HUES64 (cell line): Measurements from ENCODE around the gene CD151. TPM values are rescaled to one million over a fixed set of nuclear protein-coding genes. Genes with fewer than 3 reads are reported as not detected.

Experiments
- H3K27ac ChIP-seq: 2 replicates; pipeline ENCODE4 v1.7.0; 2013; ENCODE audit warnings: low read depth, low read length, inconsistent platforms
- H3K27me3 ChIP-seq: 2 replicates; pipeline ENCODE4 v1.6.1; 2013; ENCODE audit warnings: mild to moderate bottlenecking, low read length; ENCODE audit not compliant: insufficient read depth
- H3K36me3 ChIP-seq: 2 replicates; pipeline ENCODE4 v1.6.1; 2013; ENCODE audit warnings: mild to moderate bottlenecking, low read length; ENCODE audit not compliant: insufficient read depth
- H3K4me1 ChIP-seq: 2 replicates; pipeline ENCODE4 v1.6.1; 2013; ENCODE audit warnings: mild to moderate bottlenecking, low read length, moderate library complexity; ENCODE audit not compliant: insufficient read depth
- H3K4me3 ChIP-seq: 2 replicates; pipeline ENCODE4 v1.5.1; 2013; ENCODE audit warnings: mild to moderate bottlenecking, low read length, moderate library complexity
- H3K9ac ChIP-seq: 2 replicates; pipeline ENCODE4 v1.6.1; 2013; ENCODE audit warnings: mild to moderate bottlenecking, low read depth, low read length
- H3K9me3 ChIP-seq: 2 replicates; pipeline ENCODE4 v1.6.1; 2013; ENCODE audit warnings: low read depth, low read length; ENCODE audit not compliant: insufficient read depth
- WGBS: fragments of 150-250, 120-280 bp; methylation state at CpG from one replicate; pipeline ENCODE4 v1.1.7; 2013; ENCODE audit warnings: missing lambda C conversion rate; 5-methylcytosine and 5-hydroxymethylcytosine counted together
- polyA plus RNA-seq, 2 experiments: library from polyadenylated mRNA; stranded (reverse); fragments of 50-300 nt; gene quantifications; one replicate each; pipeline ENCODE4 v1.2.3, GENCODE V29; 2013

CD151 gene
- polyA plus RNA-seq (2013, experiment 1 of 2) = 65.1 TPM
- polyA plus RNA-seq (2013, experiment 2 of 2) = 87.2 TPM

DNA sequence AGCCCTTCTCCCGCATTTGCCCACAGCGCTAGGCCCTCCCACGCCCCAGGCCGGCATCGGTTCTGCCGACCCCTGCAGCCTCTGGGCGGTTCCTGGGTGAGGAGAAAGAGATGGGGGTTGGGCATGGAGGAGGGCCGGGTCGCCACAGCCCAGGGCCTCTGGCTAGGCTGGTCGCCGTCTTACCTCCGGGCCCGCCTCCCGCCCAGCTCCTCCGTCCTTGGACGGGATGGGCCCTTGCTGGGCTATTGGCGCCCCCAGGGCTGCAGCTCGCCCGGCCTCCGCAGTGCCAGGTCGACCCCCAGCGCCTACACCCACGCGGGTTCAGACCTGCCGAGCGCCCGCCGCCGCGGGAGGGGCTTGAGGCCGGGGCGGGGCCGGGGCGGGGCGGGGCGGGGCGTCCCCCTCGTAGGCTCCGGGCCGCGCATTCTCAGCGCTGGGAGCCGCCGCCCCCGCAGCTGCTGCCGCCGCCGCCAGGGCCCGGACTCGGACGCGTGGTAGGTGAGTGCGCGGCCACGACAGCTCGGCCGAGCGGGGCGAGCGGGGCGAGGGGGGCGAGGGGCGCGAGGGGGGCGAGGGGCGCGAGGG is at the start of gene CD151:
CD151 (plus strand) TSS at position 424 of the 585 bp plus-strand sequence. CDS start 3,118 bp downstream, outside the sequence.
- no peaks in the 10 kb centered on the region for H3K9me3 ChIP-seq
- H3K4me3 ChIP-seq = peak within 1 kb of the TSS; percentile 69
- under 1% methylated on average over 46 of the region's 67 CpGs for WGBS
- H3K4me1 ChIP-seq = peaks cover 30% of the 10 kb centered on the region
- peaks cover 47% of the 10 kb centered on the region for H3K27me3 ChIP-seq
- H3K9ac ChIP-seq = peak within 1 kb of the TSS; percentile 72
- H3K27ac ChIP-seq = 0 out of 2 replicates have a peak within 1 kb of the TSS, but pooled peaks have one; percentile 33
- H3K36me3 ChIP-seq = peaks cover 16% of the 10 kb centered on the region

DNA sequence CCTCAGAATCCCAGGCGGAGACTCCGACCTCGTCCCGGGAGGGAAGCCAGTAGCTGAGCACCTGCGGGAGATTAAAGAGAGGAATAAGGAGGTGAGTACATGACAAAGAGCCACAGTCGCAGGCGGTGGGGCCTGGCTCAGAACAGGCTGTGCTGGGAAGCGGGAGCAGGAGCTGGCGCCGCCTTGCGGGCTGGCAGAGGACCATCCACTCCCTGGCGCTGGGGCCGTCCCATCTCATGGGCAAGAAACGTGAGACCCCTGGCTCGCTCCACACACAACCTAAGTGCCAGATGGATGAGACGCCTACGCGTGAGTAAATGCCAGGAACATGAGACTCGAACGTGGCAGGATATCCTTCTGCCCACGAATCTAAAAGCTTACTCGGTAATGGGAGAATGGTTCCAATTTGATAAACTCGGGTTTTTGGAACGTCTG is 49.2 kb upstream of the CD151 start:
- 6% methylated on average over 24 of the region's 24 CpGs for WGBS
- Histone ChIP-seq H3K4me3 (peak overlapping the region; percentile 11; the same call in 1 of the 2 replicates), H3K9ac (no peak overlapping the region)

GRCh38 chr11:786235-787083 is 46.3 kb upstream of the CD151 start:
- no peaks in the 10 kb centered on the region for H3K27me3 ChIP-seq
- peaks cover 5% of the 10 kb centered on the region; the same call in 1 of the 2 replicates for H3K36me3 ChIP-seq
- H3K9me3 ChIP-seq = no peaks in the 10 kb centered on the region
- no peak overlapping the region for H3K4me3 ChIP-seq
- peaks cover 13% of the 10 kb centered on the region for H3K4me1 ChIP-seq
- WGBS = 87% methylated on average over 23 of the region's 24 CpGs
- no peak overlapping the region for H3K9ac ChIP-seq
- no peak overlapping the region for H3K27ac ChIP-seq

More for the DNA sequence above, 49.2 kb upstream of the CD151 start:
- Histone ChIP-seq H3K4me1 (peaks cover 9% of the 10 kb centered on the region), H3K36me3 (0 out of 2 replicates have a peak, but pooled peaks cover 10% of the 10 kb centered on the region), H3K27ac (no peak overlapping the region; the same call in 1 of the 2 replicates), H3K27me3 (no peaks in the 10 kb centered on the region), H3K9me3 (no peaks in the 10 kb centered on the region)

DNA sequence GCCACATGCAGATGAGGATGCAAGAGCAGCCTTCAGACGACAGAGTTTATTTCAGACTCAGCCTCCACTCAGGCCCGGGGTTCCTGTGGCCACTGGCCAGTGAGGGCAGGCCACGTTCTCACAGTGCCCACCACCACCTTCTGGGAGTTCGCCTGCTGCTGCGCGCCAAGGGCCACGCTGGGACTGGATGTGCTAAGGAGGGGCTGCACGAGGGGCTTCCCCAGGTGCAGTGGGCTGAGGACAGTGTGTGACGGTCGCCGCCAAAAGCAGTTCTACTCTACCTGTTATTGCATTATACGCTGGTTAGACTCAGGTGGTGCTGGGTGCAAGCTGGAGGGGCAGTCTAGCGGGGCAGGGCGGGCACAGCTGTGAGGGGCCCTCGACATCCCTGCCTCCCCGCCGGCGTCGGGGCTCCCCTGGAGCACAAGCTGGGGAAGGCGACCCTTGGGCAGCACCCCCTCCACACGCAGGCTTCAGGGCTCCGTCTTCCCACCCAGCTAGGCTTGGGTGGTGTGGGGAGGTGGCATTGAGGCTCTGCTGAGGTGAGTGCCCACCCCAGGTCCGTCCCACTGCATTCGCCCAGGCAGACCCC is 45.6 kb upstream of the CD151 start:
- WGBS = 93% methylated on average over 24 of the region's 24 CpGs
- Histone ChIP-seq H3K27me3 (no peaks in the 10 kb centered on the region), H3K27ac (no peak overlapping the region), H3K4me3 (no peak overlapping the region), H3K36me3 (peaks cover 10% of the 10 kb centered on the region; the same call in 1 of the 2 replicates), H3K9ac (no peak overlapping the region), H3K4me1 (peaks cover 13% of the 10 kb centered on the region), H3K9me3 (no peaks in the 10 kb centered on the region)

- Histone ChIP-seq H3K4me3 (no peak overlapping the region), H3K27me3 (no peaks in the 10 kb centered on the region), H3K36me3 (peaks cover 11% of the 10 kb centered on the region; the same call in 1 of the 2 replicates), H3K9ac (no peak overlapping the region), H3K27ac (no peak overlapping the region), H3K4me1 (peaks cover 7% of the 10 kb centered on the region), H3K9me3 (no peaks in the 10 kb centered on the region)
- WGBS = 87% methylated on average over 28 of the region's 28 CpGs
Observed at GRCh38 chr11:788009-788640, 44.6 kb upstream of the CD151 start.

- 62% methylated on average over 31 of the region's 31 CpGs for WGBS
- Histone ChIP-seq H3K9me3 (no peaks in the 10 kb centered on the region), H3K4me1 (peaks cover 4% of the 10 kb centered on the region; the same call in 1 of the 2 replicates), H3K36me3 (peaks cover 21% of the 10 kb centered on the region; the same call in 1 of the 2 replicates), H3K4me3 (no peak overlapping the region), H3K27me3 (no peaks in the 10 kb centered on the region), H3K27ac (no peak overlapping the region), H3K9ac (no peak overlapping the region)
Observed at GRCh38 chr11:788953-789940, 43.5 kb upstream of the CD151 start.

DNA sequence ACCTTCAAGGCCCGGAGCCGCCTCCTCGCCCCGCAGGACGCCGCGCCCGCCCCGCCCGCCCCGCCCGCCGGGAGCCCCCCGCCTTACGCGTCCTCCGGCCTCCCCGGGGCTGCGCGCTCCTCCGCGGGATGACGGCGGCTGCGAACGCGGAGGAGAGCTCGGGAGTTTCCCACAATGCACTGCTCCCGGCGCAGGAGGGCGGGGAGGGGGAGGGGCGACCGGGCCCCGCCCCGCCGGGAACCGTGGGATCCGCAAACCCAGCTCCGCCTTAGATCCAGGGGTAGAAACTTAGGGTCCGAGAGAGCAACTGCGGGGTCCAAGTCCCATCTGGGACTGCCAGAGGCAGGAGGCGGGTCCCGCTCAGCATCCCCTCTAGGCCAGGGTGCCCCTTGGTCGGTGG is 42.8 kb upstream of the CD151 start, which contains the start of gene CEND1:
CEND1 (minus strand) TSS at position 148 of the 400 bp plus-strand sequence. CDS start 1,514 bp downstream, outside the sequence.
- H3K36me3 ChIP-seq = peaks cover 26% of the 10 kb centered on the region; the same call in 1 of the 2 replicates
- no peak within 1 kb of the TSS for H3K4me3 ChIP-seq

DNA sequence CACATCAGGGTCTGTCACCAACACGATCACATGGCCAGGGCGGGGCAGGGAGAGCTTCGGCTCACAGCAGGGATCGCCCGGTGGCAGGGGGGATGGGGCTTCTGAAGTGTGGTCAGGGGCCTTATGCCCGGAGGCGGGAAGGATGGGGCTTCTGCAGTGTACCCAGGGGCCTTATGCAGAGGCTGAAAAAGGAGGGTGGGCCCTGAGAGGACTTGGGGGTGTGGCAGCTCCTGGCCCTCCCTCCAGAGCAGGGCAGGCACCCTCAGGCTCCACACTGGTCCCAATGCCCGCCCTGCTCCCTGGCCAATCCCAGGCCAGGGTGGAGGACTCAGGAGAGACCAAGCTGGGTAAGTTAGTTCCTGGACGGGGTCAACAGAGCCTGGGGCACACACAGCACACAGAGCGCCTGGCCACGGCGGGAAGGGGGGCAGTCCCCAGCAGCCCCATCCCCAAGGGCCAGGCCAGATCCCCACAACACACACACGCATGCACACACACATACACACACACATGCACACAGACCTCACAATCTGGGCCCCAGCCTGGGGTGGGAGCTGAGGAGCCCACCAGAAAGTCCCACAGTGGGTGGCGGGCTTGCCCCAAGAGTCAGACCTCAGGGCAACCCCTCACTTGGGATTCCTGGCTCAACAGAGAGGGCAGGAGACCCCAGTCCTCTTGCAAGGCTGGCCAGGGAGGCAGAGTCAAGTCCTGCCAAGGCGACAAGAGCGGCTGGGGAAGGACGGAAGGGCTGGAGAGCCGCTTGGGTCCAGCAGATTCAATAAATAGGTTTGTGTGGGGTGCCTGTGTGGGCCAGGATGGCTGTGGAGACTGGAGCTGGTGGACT is 41.8 kb upstream of the CD151 start:
- 63% methylated on average over 18 of the region's 18 CpGs for WGBS
- Histone ChIP-seq H3K9me3 (no peaks in the 10 kb centered on the region), H3K9ac (no peak overlapping the region), H3K27me3 (no peaks in the 10 kb centered on the region), H3K4me1 (peaks cover 4% of the 10 kb centered on the region; the same call in 1 of the 2 replicates), H3K4me3 (no peak overlapping the region), H3K36me3 (peaks cover 26% of the 10 kb centered on the region; the same call in 1 of the 2 replicates), H3K27ac (0 out of 2 replicates have a peak overlapping the region, but pooled peaks have one; percentile 25)

More for the DNA sequence above, 42.8 kb upstream of the CD151 start, which contains the start of gene CEND1:
- Histone ChIP-seq H3K9ac (no peak within 1 kb of the TSS), H3K9me3 (no peaks in the 10 kb centered on the region), H3K4me1 (peaks cover 4% of the 10 kb centered on the region; the same call in 1 of the 2 replicates), H3K27ac (no peak within 1 kb of the TSS), H3K27me3 (no peaks in the 10 kb centered on the region)
- WGBS = 16% methylated on average over 43 of the region's 44 CpGs
